IPS DF 6.9 (cell line): Measurements from ENCODE around the gene TPK1.
A peak's percentile ranks its signal among the peaks of the same experiment; 100 is the strongest.
"Not testable (repeated sequence)": the region's sequence is repeated elsewhere in the genome, so short reads cannot be mapped to it uniquely, and the experiment has no call there.

ENCODE experiments used
- DNase-seq: peaks from one replicate; pipeline ENCODE4 v3.0.0-alpha.2; 2013; ENCODE audit warnings: low read depth, low spot score
- H3K27ac ChIP-seq: one replicate; pipeline ENCODE4 v1.5.1; 2013; ENCODE audit warnings: low read length, control low read depth
- H3K27me3 ChIP-seq: 2 replicates; pipeline ENCODE4 v1.6.1; 2013; ENCODE audit warnings: mild to moderate bottlenecking, low read length; ENCODE audit not compliant: control insufficient read depth, insufficient read depth
- H3K36me3 ChIP-seq: 2 replicates; pipeline ENCODE4 v1.6.1; 2013; ENCODE audit warnings: low read length; ENCODE audit not compliant: control insufficient read depth, insufficient read depth
- H3K4me1 ChIP-seq: 2 replicates; pipeline ENCODE4 v1.6.1; 2013; ENCODE audit warnings: low read length; ENCODE audit not compliant: control insufficient read depth, insufficient read depth
- H3K4me3 ChIP-seq: 2 replicates; pipeline ENCODE4 v1.5.1; 2013; ENCODE audit warnings: mild to moderate bottlenecking, low read length
- H3K9me3 ChIP-seq: 2 replicates; pipeline ENCODE4 v1.6.1; 2013; ENCODE audit warnings: low read length, inconsistent platforms; ENCODE audit not compliant: control insufficient read depth, insufficient read depth
- WGBS: extraction: QIAGEN DNeasy Blood & Tissue Kit; methylation state at CpG from one replicate; pipeline ENCODE4 v1.1.7; 2013; ENCODE audit warnings: mixed read lengths, missing lambda C conversion rate; ENCODE audit not compliant: insufficient read length, insufficient coverage; 5-methylcytosine and 5-hydroxymethylcytosine counted together

TPK1 gene

DNA sequence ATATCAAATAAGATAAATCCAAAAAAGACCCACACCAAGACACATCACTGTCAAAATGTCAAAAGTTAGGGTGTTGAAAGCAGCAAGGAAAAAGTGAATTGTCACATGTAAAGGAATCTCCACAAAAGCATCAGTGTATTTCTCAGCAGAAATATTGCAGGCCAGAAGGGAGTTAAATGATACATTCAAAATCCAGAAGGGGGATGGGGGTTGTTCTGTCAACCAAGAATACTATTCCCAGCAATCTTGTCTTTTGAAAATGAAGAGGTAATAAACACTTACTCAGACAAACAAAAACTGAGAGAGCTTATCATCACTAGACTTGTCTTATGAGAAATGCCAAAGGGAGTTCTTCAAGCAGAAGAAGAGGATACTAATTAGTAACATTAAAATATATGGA lies 241.3 kb downstream of the TPK1 start:
- no peak for DNase-seq
- Histone ChIP-seq H3K36me3 (no peaks in the 10 kb centered on the region), H3K9me3 (no peaks in the 10 kb centered on the region), H3K4me1 (no peaks in the 10 kb centered on the region), H3K27me3 (no peaks in the 10 kb centered on the region), H3K4me3 (no peak overlapping the region), H3K27ac (no peak overlapping the region)

DNA sequence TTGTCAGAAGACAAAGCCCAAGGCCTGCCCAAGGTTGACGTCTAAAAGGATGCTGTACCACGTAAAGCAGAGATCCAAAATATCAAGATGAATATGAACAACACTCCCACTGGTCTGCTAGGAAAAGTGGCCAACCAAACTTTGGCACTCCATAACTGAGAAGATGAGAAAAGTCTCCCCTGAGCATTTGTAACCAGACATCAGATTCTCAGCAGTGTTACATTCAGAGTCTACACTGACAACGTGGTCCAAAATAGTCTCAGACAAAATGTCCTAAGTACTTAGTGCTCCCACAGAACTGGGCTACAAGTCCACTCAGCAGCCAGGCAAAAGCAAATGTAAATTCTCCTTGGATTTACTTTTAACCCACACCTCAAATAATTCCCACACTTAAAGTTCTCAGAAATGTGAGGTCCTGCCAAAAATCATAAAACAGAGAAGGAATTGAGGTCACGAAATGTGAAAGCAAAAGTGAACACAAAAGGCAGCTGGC lies 247.2 kb downstream of the TPK1 start:
- H3K4me3 ChIP-seq, result no peak overlapping the region
- H3K9me3 ChIP-seq, result no peaks in the 10 kb centered on the region
- DNase-seq, result no peak
- H3K36me3 ChIP-seq, result no peaks in the 10 kb centered on the region
- no CpG with 5 or more reads among the region's 4 CpGs for WGBS
- H3K27ac ChIP-seq, result no peak overlapping the region
- no peaks in the 10 kb centered on the region for H3K4me1 ChIP-seq
- H3K27me3 ChIP-seq, result no peaks in the 10 kb centered on the region

DNA sequence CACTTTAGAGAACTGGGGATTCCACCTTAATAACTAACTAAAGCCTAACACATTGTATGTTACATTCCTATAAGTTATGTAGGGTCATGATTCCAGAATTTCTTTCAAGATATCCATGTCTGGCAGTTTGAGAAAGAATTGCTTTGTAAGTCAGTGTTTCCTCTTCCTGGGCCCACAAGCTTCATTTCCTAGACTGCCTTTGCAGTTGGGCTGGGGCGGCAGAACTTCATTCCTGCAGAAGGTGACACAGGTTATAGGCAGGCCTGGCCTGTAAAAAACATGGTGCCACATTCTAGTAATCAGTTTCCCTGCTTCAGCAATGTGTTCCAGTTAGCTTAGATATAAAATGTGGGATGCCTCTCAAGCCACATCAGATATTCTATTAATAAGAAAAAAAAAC lies 248.2 kb downstream of the TPK1 start:
- no peaks in the 10 kb centered on the region for H3K9me3 ChIP-seq

DNA sequence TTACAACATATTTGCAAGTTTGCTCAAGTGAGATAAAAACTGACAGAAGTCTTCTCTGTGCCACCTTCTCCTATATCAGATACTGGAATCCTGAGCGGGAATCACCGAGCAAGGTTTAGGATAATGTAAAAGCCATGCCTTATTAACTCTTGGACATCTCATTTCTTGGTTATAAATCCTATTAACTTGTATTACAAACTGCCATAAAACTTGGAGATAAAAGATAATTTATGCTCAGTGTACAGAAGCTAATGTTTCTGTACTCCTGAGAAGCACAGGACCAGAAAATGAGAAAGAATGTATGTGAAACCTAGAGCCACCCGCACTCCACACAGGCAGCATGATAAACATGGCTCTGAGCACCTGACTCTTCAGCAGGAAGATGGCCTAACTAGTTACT lies 251.1 kb downstream of the TPK1 start:
- Histone ChIP-seq H3K9me3 (no peaks in the 10 kb centered on the region), H3K27me3 (no peaks in the 10 kb centered on the region), H3K4me1 (no peaks in the 10 kb centered on the region), H3K4me3 (no peak overlapping the region), H3K27ac (no peak overlapping the region), H3K36me3 (no peaks in the 10 kb centered on the region)
- WGBS, result no CpG with 5 or more reads among the region's 3 CpGs
- DNase-seq, result no peak

More for the DNA sequence above, 248.2 kb downstream of the TPK1 start:
- H3K27ac ChIP-seq, result no peak overlapping the region
- no peaks in the 10 kb centered on the region for H3K27me3 ChIP-seq
- no CpG with 5 or more reads among the region's 1 CpG for WGBS
- H3K36me3 ChIP-seq, result no peaks in the 10 kb centered on the region
- no peak overlapping the region for H3K4me3 ChIP-seq
- H3K4me1 ChIP-seq, result no peaks in the 10 kb centered on the region
- no peak for DNase-seq

DNA sequence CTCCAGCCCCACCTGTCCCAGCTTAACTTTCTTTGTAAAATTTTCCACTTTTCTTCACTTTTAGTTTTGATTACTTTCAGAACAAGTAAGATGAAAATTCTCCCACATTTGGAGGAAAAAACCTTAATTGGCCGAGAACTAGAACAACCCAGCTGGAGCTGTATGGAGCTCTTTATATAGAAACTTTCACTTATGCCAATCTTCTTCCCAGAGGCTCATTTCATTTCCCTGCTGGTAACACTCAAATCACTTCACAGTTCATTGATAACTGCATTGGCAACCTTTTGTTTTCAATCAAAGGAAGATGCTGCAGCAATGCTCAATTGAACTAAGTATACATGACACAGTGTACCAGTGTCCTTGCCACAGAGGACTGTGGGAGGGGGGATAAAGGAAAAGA lies 256.2 kb downstream of the TPK1 start:
- H3K36me3 ChIP-seq, result no peaks in the 10 kb centered on the region
- no peaks in the 10 kb centered on the region for H3K27me3 ChIP-seq
- WGBS, result no CpG with 5 or more reads among the region's 1 CpG
- H3K9me3 ChIP-seq, result no peaks in the 10 kb centered on the region
- H3K27ac ChIP-seq, result no peak overlapping the region
- no peak overlapping the region for H3K4me3 ChIP-seq
- DNase-seq, result no peak
- H3K4me1 ChIP-seq, result no peaks in the 10 kb centered on the region; the same call in 1 of the 2 replicates

DNA sequence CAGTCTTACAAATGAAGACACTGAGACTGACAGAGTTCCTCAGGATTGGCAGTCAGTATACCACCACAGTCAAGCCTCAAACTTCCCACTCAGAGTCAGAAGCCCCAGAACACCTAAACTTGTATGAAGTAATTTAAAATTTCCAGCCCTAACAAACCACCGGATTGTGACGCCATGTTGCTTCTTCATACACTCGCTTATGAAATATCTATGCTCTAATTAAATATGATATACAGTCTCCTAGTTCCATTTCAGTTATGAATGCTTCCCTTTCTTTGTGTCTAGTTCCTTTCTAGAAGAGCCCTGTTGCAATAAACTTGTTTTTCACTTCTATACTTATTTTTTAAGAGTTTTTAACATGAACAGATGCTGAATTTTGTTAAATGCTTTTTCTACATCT lies 260.4 kb downstream of the TPK1 start:
- Histone ChIP-seq H3K4me3 (no peak overlapping the region), H3K4me1 (no peaks in the 10 kb centered on the region; the same call in 1 of the 2 replicates), H3K9me3 (no peaks in the 10 kb centered on the region), H3K27me3 (no peaks in the 10 kb centered on the region), H3K36me3 (no peaks in the 10 kb centered on the region), H3K27ac (no peak overlapping the region)
- WGBS, result no CpG with 5 or more reads among the region's 3 CpGs
- DNase-seq, result no peak

DNA sequence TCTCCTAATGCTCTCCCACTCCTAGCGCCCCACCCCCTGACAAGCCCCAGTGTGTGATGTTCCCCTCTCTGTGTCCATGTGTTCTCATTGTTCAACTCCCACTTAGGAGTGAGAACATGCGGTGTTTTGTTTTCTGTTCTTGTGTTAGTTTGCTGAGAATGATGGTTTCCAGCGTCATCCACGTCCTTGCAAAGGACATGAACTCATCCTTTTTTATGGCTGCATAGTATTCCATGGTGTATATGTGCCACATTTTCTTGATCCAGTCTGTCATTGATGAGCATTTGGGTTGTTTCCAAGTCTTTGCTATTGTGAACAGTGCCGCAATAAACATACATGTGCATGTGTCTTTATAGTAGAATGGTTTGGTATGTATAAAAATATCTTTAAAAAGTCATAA lies 261.1 kb downstream of the TPK1 start:
- WGBS, result no CpG with 5 or more reads among the region's 5 CpGs

DNA sequence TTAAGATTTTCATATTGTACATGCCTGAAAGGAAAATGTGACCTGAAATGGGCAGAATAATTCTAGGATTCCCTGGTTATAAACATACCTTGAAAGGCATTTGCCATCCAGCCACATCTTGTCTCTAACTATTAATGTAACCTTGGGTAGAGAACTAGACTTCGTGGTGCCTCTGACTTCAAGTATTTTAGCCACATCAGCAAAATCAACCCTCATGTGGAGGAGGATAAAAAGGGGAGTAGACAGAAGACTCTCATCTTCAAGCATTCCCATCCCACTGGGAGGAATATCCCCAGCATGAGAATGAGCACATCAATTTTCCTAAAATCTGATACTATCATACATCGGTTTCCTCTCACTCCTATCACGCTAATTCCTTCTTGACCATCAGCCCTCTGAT lies 267.6 kb downstream of the TPK1 start:
- no CpG with 5 or more reads among the region's 3 CpGs for WGBS
- H3K36me3 ChIP-seq, result no peaks in the 10 kb centered on the region

More for the DNA sequence above, 261.1 kb downstream of the TPK1 start:
- H3K4me1 ChIP-seq, DNase-seq, H3K36me3 ChIP-seq, H3K27me3 ChIP-seq, H3K27ac ChIP-seq, H3K4me3 ChIP-seq, H3K9me3 ChIP-seq: not testable (repeated sequence)

DNA sequence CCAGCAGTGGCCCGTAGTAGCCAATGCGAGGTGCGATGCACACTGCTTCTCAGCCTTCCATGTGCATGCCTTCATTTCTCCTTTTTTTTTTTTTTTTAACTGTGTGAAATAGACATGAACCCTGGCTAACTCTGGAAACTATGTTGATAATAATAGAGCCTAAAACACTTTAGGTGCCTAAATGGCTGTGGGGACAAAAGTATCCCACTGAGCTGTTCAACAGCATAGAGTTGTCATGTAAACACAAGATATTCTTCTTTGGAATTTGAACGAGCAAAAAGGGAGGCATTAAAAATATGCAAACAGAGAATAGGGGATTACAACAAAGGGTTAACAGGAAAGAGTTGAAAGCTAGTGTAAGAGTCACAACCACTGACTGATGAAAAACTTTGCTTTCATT lies 270.3 kb downstream of the TPK1 start:
- H3K27me3 ChIP-seq, result no peaks in the 10 kb centered on the region
- WGBS, result no CpG with 5 or more reads among the region's 4 CpGs
- no peak overlapping the region for H3K4me3 ChIP-seq
- no peaks in the 10 kb centered on the region for H3K36me3 ChIP-seq
- peak; percentile 9 for DNase-seq
- H3K27ac ChIP-seq, result no peak overlapping the region
- no peaks in the 10 kb centered on the region for H3K4me1 ChIP-seq
- H3K9me3 ChIP-seq, result no peaks in the 10 kb centered on the region

More for the DNA sequence above, 267.6 kb downstream of the TPK1 start:
- H3K9me3 ChIP-seq, result no peaks in the 10 kb centered on the region
- no peak overlapping the region for H3K4me3 ChIP-seq
- no peak overlapping the region for H3K27ac ChIP-seq
- no peak for DNase-seq
- no peaks in the 10 kb centered on the region for H3K4me1 ChIP-seq
- no peaks in the 10 kb centered on the region for H3K27me3 ChIP-seq

DNA sequence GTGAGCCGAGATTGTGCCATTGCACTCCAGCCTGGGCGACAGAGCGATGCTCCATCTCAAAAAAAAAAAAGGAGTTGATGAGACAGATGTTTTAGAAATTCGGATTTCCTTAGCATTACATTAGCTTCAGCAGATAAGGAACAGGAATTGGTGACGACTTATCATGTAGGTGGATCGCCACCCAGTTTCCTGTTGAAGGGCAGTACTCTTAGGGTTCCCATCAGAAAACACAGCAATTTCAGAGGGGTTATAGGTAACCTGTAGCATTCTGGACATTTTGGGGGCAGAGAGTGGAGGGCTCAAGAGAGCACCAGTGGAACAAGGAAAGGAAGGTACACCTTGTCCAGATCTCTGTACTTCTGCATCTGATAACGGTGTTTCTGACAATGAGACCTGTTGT lies 286.0 kb downstream of the TPK1 start:
- H3K4me1 ChIP-seq, result no peaks in the 10 kb centered on the region
- no peaks in the 10 kb centered on the region for H3K36me3 ChIP-seq
- no peak overlapping the region for H3K4me3 ChIP-seq
- H3K27me3 ChIP-seq, result no peaks in the 10 kb centered on the region
- no peak overlapping the region for H3K27ac ChIP-seq
- no CpG with 5 or more reads among the region's 7 CpGs for WGBS
- H3K9me3 ChIP-seq, result no peaks in the 10 kb centered on the region
- no peak for DNase-seq

DNA sequence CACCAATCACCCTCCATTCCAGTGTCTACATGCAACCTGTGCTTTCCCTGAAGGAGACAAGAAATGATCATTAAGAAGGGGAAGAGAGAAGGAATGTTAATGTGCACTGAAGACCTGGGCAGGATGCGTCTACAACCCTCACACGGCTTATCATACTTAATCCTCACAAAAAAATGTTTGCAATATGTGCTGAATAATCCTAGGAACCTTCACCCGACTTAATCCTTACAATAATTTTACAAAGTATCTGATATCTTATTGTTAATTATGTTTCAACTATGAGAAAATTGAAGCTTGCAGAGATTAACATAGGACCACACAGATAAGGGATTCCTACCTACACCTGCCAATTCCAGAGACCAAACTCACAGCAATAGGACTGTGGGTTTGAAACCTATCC lies 287.3 kb downstream of the TPK1 start:
- no peak overlapping the region for H3K4me3 ChIP-seq
- no peaks in the 10 kb centered on the region for H3K36me3 ChIP-seq
- H3K4me1 ChIP-seq, result no peaks in the 10 kb centered on the region
- H3K27me3 ChIP-seq, result no peaks in the 10 kb centered on the region
- WGBS, result no CpG with 5 or more reads among the region's 3 CpGs
- no peaks in the 10 kb centered on the region for H3K9me3 ChIP-seq
- DNase-seq, result no peak
- no peak overlapping the region for H3K27ac ChIP-seq
